Right renal cortex interstitium (tissue), 3 donors: Measurements from ENCODE around the gene SLC2A4RG. TPM values are rescaled to one million over a fixed set of nuclear protein-coding genes. Genes with fewer than 3 reads are reported as not detected.

Source experiments
- DNase-seq, 3 donors: peaks; one replicate each; pipeline ENCODE4 v3.0.0-alpha.2; 2013; ENCODE audit warnings: low read depth in 3 of 3, low spot score in 2 of 3
- polyA plus RNA-seq, 3 donors: library from polyadenylated mRNA; unstranded; fragments of 120-200 nt; gene quantifications; one replicate each; pipeline ENCODE4 v1.2.1, GENCODE V29; 2013; ENCODE audit not compliant: insufficient read length in 3 of 3

The SLC2A4RG gene, protein sequence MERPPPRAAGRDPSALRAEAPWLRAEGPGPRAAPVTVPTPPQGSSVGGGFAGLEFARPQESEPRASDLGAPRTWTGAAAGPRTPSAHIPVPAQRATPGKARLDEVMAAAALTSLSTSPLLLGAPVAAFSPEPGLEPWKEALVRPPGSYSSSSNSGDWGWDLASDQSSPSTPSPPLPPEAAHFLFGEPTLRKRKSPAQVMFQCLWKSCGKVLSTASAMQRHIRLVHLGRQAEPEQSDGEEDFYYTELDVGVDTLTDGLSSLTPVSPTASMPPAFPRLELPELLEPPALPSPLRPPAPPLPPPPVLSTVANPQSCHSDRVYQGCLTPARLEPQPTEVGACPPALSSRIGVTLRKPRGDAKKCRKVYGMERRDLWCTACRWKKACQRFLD
- 10 to 100 TPM; 57.9 to 66.1 (median 60.9) TPM for polyA plus RNA-seq

DNA sequence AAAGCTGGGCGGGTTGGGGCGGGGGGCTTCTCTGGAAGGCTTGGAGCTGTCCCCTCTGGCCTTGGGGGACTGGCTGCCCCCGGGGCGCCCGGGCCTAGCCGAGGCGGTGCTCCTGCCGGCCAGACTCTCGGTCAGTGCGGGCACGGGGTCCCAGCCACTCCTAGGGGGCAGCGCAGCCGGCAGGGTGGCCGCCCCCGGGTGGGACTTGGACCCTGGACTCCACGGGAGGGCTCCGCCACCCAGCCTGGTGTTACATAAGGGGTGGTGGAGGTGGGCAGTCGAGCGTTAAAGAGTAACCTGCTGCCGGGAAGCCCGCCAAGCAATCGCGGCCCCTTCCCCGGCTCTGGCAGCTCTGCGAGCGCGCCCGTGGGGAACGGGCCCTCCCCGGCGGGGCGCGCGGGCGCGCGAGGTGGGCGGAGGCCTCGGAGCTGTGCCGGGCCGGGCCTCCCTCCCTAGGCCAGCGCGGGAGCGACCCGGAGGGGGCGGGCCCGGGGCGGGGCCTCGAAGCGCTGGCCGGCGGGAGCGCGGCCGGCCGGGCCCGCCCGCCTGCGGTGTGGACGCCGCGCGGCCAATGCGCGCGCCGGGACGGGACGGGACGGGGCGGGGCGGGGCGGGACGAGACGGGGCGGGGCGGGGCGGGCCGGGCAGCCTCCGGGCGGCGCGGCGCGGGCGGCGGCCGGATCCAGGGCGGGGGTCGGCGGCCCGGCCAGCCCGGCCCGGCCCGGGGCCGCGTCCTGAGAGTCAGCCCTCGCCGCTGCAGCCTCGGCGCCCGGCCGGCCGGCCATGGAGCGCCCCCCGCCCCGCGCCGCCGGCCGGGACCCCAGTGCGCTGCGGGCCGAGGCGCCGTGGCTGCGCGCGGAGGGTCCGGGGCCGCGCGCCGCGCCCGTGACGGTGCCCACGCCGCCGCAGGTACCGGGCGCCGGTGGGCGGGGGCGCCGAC lies at the start of gene SLC2A4RG:
Gene SLC2A4RG (plus strand): TSS at position 647 of the 940 bp plus-strand sequence. CDS start 137 bp downstream, at position 784.
- peak; percentile 36 to 70 (median 60) for DNase-seq

DNA sequence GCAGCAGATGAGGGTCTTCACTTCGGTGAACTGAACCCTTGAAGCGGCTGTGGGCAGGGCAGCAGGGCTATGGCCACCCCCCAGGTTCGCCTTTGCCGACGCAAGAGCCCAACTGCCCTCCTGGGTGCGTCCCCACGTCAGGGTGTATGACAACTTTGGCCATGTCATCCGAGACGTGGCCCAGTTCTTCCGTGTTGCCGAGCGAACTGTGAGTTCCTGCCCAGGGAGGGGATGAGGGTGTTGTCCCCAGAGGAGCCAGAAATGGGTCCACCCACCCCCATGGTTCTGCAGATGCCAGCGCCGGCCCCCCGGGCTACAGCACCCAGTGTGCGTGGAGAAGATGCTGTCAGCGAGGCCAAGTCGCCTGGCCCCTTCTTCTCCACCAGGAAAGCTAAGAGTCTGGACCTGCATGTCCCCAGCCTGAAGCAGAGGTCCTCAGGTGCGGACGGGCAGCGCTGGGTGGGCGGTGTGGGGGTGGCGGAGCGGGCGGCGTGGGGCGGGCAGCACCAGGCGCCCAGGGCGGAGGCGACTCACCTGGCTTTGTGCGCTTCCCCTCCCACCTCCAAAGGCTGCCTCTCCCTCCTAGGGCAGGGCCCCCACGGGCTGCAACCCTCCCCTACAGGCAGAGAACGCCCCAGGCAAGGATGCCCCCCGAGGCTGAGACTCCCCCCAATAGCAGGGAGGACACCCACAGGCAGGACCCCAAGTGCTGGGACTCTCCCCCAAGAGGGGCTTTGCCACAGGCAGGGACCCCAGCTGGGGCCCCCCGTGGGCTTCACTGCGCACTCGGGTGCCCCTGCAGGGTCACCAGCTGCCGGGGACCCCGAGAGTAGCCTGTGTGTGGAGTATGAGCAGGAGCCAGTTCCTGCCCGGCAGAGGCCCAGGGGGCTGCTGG lies 49.3 kb upstream of the SLC2A4RG start:
- DNase-seq: no peak

DNA sequence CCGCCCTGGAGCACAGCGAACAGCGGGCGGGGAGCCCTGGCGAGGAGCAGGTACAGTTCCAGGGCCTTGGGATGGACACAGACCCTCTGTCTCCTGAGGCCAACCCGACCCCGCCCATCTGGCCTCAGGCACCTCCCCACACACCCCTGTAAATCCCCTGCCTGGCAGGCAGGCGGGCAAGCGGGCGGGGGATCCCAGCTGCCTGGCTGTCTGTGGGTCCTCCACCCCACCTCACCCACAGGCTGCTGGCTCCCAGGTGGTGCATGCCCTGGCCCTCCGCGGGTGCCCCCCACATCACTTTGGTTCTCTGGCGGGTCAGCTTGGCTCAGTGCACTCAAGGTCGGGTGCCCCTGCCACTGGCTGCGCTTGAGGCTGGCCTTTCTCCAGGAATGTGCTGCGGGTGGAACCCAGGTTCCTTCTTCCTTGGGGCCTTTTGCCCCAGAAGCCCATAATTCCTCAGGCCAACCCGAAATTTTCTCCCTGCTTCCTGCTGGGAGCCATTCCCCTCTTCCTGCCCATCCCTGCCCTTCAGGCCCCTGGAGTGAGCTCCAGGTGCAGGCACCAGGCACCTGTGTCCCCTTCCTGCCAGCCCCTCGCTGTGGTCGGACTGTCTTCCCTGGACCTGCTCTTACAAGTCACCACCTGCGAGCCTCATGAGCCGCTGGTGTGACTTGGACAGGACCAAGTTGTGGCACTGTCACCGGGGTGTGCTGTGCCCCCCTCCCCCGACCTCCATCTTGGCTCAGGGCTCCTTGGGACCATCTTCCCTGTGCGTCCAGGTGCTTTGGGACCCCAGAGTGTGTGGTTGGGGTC lies 48.5 kb upstream of the SLC2A4RG start:
- no peak for DNase-seq

DNA sequence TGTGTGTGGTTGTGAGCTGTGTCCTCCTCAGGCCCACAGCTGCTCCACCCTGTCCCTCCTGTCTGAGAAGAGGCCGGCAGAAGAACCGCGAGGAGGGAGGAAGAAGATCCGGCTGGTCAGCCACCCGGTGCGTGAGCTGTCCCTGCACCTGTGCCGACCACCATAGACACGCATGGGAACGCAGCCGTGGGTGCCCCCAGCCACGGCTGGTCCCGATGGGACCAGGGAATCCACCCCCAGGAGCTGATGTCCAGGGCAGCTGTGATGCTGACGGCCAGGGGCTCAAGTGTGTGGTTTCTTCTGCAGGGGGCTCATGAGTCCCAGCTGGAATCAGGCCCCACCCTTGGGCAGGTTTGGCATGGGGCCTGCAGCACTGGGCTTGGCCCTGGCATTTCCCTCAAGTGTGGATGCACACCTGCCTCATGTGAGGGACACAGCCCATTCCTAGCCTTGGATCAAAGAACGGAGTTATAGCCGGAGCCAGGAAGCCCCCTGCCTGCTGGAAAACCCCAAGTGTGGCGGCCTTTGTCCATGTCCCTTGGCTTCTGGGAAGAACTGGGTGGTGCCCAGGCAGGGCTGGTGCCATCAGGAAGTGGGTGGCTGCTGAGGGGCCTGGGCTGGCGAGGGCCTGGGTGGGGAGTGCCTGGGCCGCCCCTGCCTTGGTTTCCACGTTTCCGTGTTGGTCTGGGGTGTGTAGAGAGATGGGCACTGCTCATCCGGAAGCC lies 47.7 kb upstream of the SLC2A4RG start:
- DNase-seq: no peak

DNA sequence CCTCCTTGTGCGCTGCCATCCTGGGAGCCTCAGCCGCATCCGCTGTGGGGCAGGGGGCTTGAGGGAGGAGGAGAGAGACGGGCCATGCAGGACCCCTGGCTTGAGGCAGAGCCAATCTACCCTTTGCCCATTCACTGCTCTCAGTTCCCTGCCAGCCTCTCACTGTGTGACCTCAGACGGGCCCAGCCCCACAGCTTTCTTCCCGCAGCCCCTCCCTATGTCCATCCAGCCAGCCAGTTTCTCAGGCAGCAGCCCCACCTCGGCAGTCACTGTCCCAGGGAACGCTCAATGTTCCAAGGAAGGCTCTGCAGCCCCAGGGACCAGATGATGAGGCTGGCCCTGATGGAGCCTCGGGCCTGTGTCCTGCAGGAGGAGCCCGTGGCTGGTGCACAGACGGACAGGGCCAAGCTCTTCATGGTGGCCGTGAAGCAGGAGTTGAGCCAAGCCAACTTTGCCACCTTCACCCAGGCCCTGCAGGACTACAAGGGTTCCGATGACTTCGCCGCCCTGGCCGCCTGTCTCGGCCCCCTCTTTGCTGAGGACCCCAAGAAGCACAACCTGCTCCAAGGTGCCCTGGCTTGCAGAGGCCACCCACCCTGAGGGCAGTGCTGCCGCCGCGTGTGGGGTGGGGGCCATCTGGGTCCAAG lies 47.0 kb upstream of the SLC2A4RG start:
- no peak for DNase-seq

DNA sequence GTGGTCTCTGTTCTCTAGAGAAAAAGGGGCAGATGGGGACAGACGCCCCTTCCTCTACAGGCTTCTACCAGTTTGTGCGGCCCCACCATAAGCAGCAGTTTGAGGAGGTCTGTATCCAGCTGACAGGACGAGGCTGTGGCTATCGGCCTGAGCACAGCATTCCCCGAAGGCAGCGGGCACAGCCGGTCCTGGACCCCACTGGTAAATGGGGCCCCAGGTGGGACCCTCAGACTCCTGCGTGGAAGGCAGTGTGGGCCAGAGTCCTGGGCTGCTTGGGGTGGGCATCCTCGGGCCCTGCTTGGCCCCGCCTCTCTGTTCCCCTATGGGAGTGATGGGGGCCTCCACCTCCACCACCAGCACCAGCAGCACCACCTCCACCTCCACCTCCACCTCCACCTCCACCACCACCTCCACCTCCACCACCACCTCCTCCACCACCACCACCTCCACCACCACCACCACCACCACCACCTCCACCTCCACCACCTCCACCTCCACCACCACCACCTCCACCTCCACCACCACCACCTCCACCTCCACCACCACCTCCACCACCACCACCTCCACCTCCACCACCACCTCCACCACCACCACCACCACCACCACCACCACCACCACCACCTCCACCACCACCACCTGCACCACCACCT lies 46.4 kb upstream of the SLC2A4RG start:
- no peak for DNase-seq

DNA sequence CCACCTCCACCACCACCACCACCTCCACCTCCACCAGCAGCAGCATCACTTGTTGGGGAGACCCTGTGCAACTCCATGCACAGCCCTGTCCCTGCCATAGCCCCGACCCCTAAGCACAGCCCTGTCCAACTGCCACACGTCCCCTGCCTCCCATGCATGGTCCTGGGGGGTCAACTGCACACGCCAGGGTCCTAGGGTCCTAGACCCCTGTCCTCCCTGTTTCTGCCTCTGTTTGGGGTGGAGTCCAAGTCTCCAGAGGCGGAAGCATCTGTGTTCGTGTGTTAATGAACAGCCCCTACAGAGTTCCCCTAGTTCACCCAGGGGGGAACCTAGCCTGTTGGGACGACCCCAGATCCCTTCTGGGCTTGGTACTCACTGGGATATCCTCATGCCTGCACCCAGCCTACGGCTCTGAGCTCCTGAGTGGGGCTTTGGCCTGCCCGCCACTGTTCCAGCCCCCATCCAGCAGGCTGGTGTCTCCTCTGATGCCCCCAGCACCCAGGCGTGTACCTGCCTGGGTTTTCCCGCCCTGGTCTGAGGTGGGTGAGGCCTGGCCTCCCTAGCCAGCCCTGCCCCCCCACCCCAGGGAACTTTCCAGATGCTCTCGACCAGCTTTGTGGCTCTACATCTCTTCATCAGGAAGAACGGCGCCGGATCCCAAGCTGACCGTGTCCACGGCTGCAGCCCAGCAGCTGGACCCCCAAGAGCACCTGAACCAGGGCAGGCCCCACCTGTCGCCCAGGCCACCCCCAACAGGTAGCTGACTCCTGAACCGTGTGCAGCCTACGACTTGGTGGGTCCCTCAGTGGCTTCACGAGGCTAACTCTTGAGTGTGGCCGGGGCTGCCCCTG lies 45.6 kb upstream of the SLC2A4RG start:
- DNase-seq: no peak

DNA sequence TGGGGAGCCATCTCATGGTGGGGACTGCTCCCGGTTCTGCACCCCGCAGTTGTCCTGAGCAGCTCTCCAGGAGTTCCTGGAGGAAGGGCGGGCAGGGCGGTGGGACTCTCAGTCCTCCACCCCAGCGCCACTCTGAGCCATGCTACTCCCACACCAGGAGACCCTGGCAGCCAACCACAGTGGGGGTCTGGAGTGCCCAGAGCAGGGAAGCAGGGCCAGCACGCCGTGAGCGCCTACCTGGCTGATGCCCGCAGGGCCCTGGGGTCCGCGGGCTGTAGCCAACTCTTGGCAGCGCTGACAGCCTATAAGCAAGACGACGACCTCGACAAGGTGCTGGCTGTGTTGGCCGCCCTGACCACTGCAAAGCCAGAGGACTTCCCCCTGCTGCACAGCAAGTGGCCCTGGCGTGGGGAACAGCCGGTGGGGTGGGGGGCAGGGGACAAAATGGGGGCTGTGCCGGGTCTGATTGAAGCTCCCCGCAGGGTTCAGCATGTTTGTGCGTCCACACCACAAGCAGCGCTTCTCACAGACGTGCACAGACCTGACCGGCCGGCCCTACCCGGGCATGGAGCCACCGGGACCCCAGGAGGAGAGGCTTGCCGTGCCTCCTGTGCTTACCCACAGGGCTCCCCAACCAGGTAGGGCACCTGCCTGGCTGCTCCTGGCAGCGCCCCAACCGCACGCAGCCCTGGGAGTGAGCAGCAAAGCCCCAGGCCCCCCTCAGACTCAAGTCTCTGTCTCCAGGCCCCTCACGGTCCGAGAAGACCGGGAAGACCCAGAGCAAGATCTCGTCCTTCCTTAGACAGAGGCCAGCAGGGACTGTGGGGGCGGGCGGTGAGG lies 44.8 kb upstream of the SLC2A4RG start:
- DNase-seq: no peak

DNA sequence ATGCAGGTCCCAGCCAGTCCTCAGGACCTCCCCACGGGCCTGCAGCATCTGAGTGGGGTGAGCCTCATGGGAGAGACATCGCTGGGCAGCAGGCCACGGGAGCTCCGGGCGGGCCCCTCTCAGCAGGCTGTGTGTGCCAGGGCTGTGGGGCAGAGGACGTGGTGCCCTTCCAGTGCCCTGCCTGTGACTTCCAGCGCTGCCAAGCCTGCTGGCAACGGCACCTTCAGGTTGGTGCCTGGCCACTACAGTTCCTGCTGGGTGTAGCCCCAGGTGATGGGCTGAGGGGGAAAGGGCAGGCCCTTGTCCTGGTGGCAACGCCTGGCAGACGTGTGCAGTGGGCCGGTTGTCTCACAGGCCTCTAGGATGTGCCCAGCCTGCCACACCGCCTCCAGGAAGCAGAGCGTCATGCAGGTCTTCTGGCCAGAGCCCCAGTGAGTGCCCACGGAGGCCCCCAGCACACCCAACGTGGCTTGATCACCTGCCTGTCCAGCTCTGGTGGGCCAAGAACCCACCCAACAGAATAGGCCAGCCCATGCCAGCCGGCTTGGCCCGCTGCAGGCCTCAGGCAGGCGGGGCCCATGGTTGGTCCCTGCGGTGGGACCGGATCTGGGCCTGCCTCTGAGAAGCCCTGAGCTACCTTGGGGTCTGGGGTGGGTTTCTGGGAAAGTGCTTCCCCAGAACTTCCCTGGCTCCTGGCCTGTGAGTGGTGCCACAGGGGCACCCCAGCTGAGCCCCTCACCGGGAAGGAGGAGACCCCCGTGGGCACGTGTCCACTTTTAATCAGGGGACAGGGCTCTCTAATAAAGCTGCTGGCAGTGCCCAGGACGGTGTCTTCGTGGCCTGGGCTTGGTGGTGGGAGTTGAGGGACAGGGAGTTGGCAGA lies 43.9 kb upstream of the SLC2A4RG start:
- no peak for DNase-seq

DNA sequence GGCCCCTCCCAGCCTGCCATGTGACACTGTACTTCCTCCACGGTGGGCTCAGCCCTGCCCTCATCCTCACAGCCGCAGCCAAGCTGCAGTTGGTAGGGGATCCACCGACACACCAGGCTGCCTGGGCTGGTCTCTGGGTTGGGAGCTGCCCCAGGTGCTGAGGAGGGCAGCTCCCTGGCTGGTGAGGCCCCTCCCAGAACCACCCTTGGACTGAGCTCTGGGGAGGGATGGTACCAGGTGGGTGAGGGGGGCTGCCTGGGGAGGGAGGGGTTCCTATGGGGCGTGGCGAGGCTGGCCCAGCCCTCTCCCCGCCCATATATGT lies 43.3 kb upstream of the SLC2A4RG start:
- DNase-seq: peak in 1 of 3 donors; percentile 38

DNA sequence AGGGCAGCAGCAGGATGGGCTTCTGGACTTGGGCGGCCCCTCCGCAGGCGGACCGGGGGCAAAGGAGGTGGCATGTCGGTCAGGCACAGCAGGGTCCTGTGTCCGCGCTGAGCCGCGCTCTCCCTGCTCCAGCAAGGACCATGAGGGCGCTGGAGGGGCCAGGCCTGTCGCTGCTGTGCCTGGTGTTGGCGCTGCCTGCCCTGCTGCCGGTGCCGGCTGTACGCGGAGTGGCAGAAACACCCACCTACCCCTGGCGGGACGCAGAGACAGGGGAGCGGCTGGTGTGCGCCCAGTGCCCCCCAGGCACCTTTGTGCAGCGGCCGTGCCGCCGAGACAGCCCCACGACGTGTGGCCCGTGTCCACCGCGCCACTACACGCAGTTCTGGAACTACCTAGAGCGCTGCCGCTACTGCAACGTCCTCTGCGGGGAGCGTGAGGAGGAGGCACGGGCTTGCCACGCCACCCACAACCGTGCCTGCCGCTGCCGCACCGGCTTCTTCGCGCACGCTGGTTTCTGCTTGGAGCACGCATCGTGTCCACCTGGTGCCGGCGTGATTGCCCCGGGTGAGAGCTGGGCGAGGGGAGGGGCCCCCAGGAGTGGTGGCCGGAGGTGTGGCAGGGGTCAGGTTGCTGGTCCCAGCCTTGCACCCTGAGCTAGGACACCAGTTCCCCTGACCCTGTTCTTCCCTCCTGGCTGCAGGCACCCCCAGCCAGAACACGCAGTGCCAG lies 42.8 kb upstream of the SLC2A4RG start, which contains the start of gene TNFRSF6B:
Gene TNFRSF6B (plus strand): TSS at position 25 of the 729 bp plus-strand sequence. CDS start 116 bp downstream, at position 141.
- DNase-seq: no peak

DNA sequence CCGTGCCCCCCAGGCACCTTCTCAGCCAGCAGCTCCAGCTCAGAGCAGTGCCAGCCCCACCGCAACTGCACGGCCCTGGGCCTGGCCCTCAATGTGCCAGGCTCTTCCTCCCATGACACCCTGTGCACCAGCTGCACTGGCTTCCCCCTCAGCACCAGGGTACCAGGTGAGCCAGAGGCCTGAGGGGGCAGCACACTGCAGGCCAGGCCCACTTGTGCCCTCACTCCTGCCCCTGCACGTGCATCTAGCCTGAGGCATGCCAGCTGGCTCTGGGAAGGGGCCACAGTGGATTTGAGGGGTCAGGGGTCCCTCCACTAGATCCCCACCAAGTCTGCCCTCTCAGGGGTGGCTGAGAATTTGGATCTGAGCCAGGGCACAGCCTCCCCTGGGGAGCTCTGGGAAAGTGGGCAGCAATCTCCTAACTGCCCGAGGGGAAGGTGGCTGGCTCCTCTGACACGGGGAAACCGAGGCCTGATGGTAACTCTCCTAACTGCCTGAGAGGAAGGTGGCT lies 42.2 kb upstream of the SLC2A4RG start:
- no peak for DNase-seq

DNA sequence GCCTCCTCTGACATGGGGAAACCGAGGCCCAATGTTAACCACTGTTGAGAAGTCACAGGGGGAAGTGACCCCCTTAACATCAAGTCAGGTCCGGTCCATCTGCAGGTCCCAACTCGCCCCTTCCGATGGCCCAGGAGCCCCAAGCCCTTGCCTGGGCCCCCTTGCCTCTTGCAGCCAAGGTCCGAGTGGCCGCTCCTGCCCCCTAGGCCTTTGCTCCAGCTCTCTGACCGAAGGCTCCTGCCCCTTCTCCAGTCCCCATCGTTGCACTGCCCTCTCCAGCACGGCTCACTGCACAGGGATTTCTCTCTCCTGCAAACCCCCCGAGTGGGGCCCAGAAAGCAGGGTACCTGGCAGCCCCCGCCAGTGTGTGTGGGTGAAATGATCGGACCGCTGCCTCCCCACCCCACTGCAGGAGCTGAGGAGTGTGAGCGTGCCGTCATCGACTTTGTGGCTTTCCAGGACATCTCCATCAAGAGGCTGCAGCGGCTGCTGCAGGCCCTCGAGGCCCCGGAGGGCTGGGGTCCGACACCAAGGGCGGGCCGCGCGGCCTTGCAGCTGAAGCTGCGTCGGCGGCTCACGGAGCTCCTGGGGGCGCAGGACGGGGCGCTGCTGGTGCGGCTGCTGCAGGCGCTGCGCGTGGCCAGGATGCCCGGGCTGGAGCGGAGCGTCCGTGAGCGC lies 41.6 kb upstream of the SLC2A4RG start:
- no peak for DNase-seq
